DOHH2 (cell line): ENCODE results near the gene PRKCH.

Experiments
- H3F3A ChIP-seq: fragments of 200-600 bp; sonication (generic), shearing (Covaris generic); 2 replicates; pipeline ENCODE4 v1.6.0; 2016; ENCODE audit warnings: antibody characterized with exemption, mild to moderate bottlenecking; ENCODE audit not compliant: control insufficient read depth, insufficient read depth
- H3K27ac ChIP-seq: fragments of 200-600 bp; sonication (generic); 2 replicates; pipeline ENCODE4 v1.5.1; 2014; ENCODE audit warnings: low read depth, mild to moderate bottlenecking, low read length, moderate library complexity
- H3K27me3 ChIP-seq: fragments of 200-600 bp; sonication (generic); 2 replicates; pipeline ENCODE4 v1.6.1; 2014; ENCODE audit warnings: mild to moderate bottlenecking, low read length, mixed read lengths; ENCODE audit not compliant: control insufficient read depth
- H3K36me3 ChIP-seq: fragments of 200-600 bp; sonication (generic); 2 replicates; pipeline ENCODE4 v1.6.1; 2014; ENCODE audit warnings: mild to moderate bottlenecking, low read length, moderate library complexity, mixed read lengths; ENCODE audit not compliant: control insufficient read depth
- H3K4me1 ChIP-seq: fragments of 200-600 bp; sonication (generic); 2 replicates; pipeline ENCODE4 v1.6.1; 2014; ENCODE audit warnings: mild to moderate bottlenecking, low read length, mixed read lengths; ENCODE audit not compliant: control insufficient read depth
- H3K4me2 ChIP-seq: fragments of 200-600 bp; sonication (generic); 2 replicates; pipeline ENCODE4 v1.6.0; 2014; ENCODE audit warnings: mild to moderate bottlenecking, low read length, moderate library complexity
- H3K4me3 ChIP-seq: fragments of 200-600 bp; sonication (generic); 2 replicates; pipeline ENCODE4 v1.5.1; 2014; ENCODE audit warnings: mild to moderate bottlenecking, low read length, mixed read lengths
- H3K79me2 ChIP-seq: fragments of 200-600 bp; sonication (generic); 2 replicates; pipeline ENCODE4 v1.6.1; 2014; ENCODE audit warnings: mild to moderate bottlenecking, low read length, mixed read lengths; ENCODE audit not compliant: control insufficient read depth
- H3K9me2 ChIP-seq: fragments of 200-600 bp; sonication (generic); replicated peaks from 2 replicates; pipeline ENCODE4 v1.6.1; 2014; ENCODE audit warnings: mild to moderate bottlenecking, low read length, mixed read lengths; ENCODE audit not compliant: control insufficient read depth
- H3K9me3 ChIP-seq: fragments of 200-600 bp; sonication (generic); 2 replicates; pipeline ENCODE4 v1.6.1; 2014; ENCODE audit warnings: antibody characterized with exemption, low read length, mixed read lengths; ENCODE audit not compliant: control insufficient read depth, insufficient read depth
- H4K20me1 ChIP-seq: fragments of 200-600 bp; sonication (generic); 2 replicates; pipeline ENCODE4 v1.6.0; 2014; ENCODE audit warnings: low read depth, mild to moderate bottlenecking, antibody characterized with exemption, low read length, moderate library complexity; ENCODE audit not compliant: control insufficient read depth, insufficient read depth
- CTCF ChIP-seq: fragments of 200-600 bp; sonication (generic); IDR thresholded peaks from one replicate; pipeline ENCODE4 v1.5.1; 2014; ENCODE audit warnings: antibody characterized with exemption, mild to moderate bottlenecking, low read depth, low read length; ENCODE audit not compliant: poor library complexity, severe bottlenecking
- EZH2phosphoT487 ChIP-seq: fragments of 200-600 bp; sonication (generic); IDR thresholded peaks from 2 replicates; pipeline ENCODE4 v1.6.1; 2017; ENCODE audit warnings: borderline replicate concordance, mild to moderate bottlenecking, antibody characterized with exemption, low read length, moderate library complexity, mixed read lengths

The PRKCH gene

GRCh38 chr14:61516964-61517653 lies 195.7 kb downstream of the PRKCH start:
- Histone ChIP-seq H3K9me2 (no peaks in the 10 kb centered on the region), H3F3A (no peaks in the 10 kb centered on the region), H3K4me3 (no peak overlapping the region), H4K20me1 (no peaks in the 10 kb centered on the region), H3K9me3 (no peaks in the 10 kb centered on the region), H3K4me1 (peaks cover 7% of the 10 kb centered on the region), H3K36me3 (no peaks in the 10 kb centered on the region), H3K27ac (no peak overlapping the region), H3K4me2 (no peak overlapping the region), H3K79me2 (no peaks in the 10 kb centered on the region), H3K27me3 (no peaks in the 10 kb centered on the region)
- TF ChIP-seq EZH2phosphoT487 (no peak), CTCF (no peak)

GRCh38 chr14:61517911-61518384 lies 196.6 kb downstream of the PRKCH start:
- TF ChIP-seq EZH2phosphoT487 (no peak), CTCF (no peak)
- H3K27ac ChIP-seq: no peak overlapping the region
- no peaks in the 10 kb centered on the region for H4K20me1 ChIP-seq
- no peaks in the 10 kb centered on the region for H3F3A ChIP-seq
- no peaks in the 10 kb centered on the region for H3K79me2 ChIP-seq
- H3K4me1 ChIP-seq: no peaks in the 10 kb centered on the region; the same call in 1 of the 2 replicates
- H3K4me2 ChIP-seq: no peak overlapping the region
- no peaks in the 10 kb centered on the region for H3K27me3 ChIP-seq
- H3K36me3 ChIP-seq: no peaks in the 10 kb centered on the region
- no peaks in the 10 kb centered on the region for H3K9me2 ChIP-seq
- no peak overlapping the region for H3K4me3 ChIP-seq
- H3K9me3 ChIP-seq: no peaks in the 10 kb centered on the region

GRCh38 chr14:61518403-61518802 lies 197.0 kb downstream of the PRKCH start:
- Histone ChIP-seq H3K27me3 (no peaks in the 10 kb centered on the region), H3K4me2 (no peak overlapping the region), H3K9me2 (no peaks in the 10 kb centered on the region), H3K36me3 (no peaks in the 10 kb centered on the region), H4K20me1 (no peaks in the 10 kb centered on the region), H3K79me2 (no peaks in the 10 kb centered on the region), H3K27ac (no peak overlapping the region), H3K4me3 (no peak overlapping the region), H3K9me3 (no peaks in the 10 kb centered on the region), H3F3A (no peaks in the 10 kb centered on the region), H3K4me1 (no peaks in the 10 kb centered on the region)
- TF ChIP-seq CTCF: no peak
- TF ChIP-seq EZH2phosphoT487: no peak
